ENCODE results near the gene ANKRD17.

GRCh38 chr4:73193659-73194058 is 64.9 kb downstream of the ANKRD17 start:
- TF ChIP-seq, protein P1, sequence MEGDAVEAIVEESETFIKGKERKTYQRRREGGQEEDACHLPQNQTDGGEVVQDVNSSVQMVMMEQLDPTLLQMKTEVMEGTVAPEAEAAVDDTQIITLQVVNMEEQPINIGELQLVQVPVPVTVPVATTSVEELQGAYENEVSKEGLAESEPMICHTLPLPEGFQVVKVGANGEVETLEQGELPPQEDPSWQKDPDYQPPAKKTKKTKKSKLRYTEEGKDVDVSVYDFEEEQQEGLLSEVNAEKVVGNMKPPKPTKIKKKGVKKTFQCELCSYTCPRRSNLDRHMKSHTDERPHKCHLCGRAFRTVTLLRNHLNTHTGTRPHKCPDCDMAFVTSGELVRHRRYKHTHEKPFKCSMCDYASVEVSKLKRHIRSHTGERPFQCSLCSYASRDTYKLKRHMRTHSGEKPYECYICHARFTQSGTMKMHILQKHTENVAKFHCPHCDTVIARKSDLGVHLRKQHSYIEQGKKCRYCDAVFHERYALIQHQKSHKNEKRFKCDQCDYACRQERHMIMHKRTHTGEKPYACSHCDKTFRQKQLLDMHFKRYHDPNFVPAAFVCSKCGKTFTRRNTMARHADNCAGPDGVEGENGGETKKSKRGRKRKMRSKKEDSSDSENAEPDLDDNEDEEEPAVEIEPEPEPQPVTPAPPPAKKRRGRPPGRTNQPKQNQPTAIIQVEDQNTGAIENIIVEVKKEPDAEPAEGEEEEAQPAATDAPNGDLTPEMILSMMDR (IDR thresholded peaks at IDR 0.05; ENCODE audit: low read length), result no peak
- no peak for TF ChIP-seq EZH2 (optimal IDR thresholded peaks at IDR 0.05; ENCODE audit: low read depth, low read length)

Data from MM.1S (cell line).